GM19468 (cell line): Measurements from ENCODE around the gene ARMC3.
"Not testable (repeated sequence)": the region's sequence is repeated elsewhere in the genome, so short reads cannot be mapped to it uniquely, and the experiment has no call there.

ENCODE experiments used
- ATAC-seq: cut with Tn5 transposase; IDR thresholded peaks from one replicate; pipeline ENCODE4 v1.9.1; 2021; ENCODE audit warnings: mild to moderate bottlenecking, moderate library complexity, moderate number of reproducible peaks; ENCODE audit not compliant: unreplicated experiment; ENCODE audit errors: extremely low read depth

The ARMC3 gene

GRCh38 chr10:23069019-23069815 lies 141.4 kb downstream of the ARMC3 start:
- no peak for ATAC-seq

- ATAC-seq: not testable (repeated sequence)
Observed at GRCh38 chr10:23070092-23070912, 142.4 kb downstream of the ARMC3 start.

GRCh38 chr10:23070913-23071218 lies 143.0 kb downstream of the ARMC3 start:
- no peak for ATAC-seq

GRCh38 chr10:23072593-23072992 lies 144.7 kb downstream of the ARMC3 start:
- ATAC-seq: not testable (repeated sequence)

- no peak for ATAC-seq
Observed at GRCh38 chr10:23073527-23073926, 145.7 kb downstream of the ARMC3 start.

- ATAC-seq: no peak
Observed at GRCh38 chr10:23075672-23076071, 147.8 kb downstream of the ARMC3 start.

- ATAC-seq: no peak
Observed at GRCh38 chr10:23078114-23078513, 150.3 kb downstream of the ARMC3 start.

- ATAC-seq: no peak
Observed at GRCh38 chr10:23079700-23080099, 151.8 kb downstream of the ARMC3 start.

GRCh38 chr10:23080262-23080661 lies 152.4 kb downstream of the ARMC3 start:
- no peak for ATAC-seq

GRCh38 chr10:23081221-23081750 lies 153.4 kb downstream of the ARMC3 start:
- no peak for ATAC-seq

- no peak for ATAC-seq
Observed at GRCh38 chr10:23081891-23082290, 154.0 kb downstream of the ARMC3 start.
